GM19395 (cell line): ENCODE measurements around the gene STUM.
A peak's percentile ranks its signal among the peaks of the same experiment; 100 is the strongest.

Source experiments
- ATAC-seq: cut with Tn5 transposase; IDR thresholded peaks from one replicate; pipeline ENCODE4 v1.9.1; 2021; ENCODE audit warnings: mild to moderate bottlenecking, moderate library complexity; ENCODE audit not compliant: unreplicated experiment

Gene STUM

GRCh38 chr1:226649244-226649643 lies 100.7 kb downstream of the STUM start:
- ATAC-seq: no peak

DNA sequence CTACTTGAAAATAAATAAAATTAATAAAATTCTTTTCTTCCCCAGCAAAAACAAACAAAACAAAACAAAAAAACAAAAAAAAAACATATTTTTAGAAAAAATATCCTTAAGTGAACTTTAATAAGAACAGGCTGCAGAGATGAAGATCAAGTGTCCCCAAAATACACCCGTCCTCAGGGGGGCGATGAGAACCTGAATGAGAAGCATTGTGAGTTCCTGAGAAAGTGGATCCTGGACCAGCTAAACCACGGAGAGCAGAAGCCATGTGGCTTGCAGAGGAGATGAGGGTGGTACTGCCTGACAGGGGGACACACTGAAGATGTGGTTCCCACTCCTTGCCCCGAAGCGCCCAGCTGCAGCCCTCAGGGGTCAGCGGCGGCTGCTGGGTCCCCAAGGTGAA lies 101.2 kb downstream of the STUM start:
- ATAC-seq: no peak

DNA sequence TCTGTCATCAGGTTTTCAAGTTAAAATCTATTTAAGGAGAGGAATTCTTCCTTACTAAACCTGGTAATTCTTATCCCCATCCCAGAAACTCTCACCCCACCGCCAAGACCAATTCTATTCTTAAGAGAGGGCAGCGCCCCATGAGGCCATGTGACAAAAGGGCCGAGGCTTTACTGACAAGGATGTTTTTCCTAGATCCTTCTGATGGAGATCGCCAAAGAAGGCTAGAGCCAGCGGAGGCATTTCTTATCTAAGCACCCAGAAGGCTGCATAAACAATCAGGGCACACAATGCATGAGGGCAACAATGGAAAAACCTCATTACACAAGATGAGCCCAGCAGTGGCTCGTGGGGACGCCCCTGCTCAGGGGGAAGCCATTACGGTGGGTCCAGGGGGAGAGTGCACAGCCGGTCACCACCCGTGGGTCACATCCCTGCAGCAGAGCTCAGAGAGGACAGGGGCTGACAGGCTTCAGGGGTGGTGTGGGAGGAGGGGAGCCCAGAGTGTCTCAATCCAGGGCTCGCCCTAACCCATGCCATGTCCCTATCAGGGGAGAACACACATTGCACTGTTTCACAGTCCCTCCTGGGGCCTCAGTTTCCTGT lies 101.8 kb downstream of the STUM start:
- no peak for ATAC-seq

GRCh38 chr1:226651041-226651731 lies 102.6 kb downstream of the STUM start:
- ATAC-seq: no peak

- ATAC-seq: no peak
Measured at GRCh38 chr1:226651732-226652105, 103.2 kb downstream of the STUM start.

DNA sequence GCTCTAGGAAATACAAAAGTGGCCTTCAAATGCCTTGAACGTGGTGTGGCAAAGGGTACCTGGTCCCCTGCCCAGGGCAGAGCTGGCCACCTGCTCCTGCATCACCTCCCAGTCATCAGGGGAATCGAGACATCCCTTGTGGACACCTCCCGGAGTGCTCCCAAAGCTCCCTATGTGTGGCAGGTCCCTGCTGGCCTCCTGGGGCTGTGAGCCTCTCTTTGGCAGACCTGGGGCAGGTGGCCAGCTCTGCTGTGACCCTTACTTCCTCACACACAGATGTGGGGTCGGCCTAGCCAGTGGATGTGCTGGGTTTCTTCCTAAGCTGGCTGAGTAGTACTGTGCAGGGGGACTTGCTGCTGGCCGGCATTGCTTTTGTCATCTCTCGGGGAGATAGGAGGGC lies 104.0 kb downstream of the STUM start:
- ATAC-seq: no peak

- ATAC-seq: peak; percentile 79
Measured at GRCh38 chr1:226653311-226653921, 104.9 kb downstream of the STUM start.

- no peak for ATAC-seq
Measured at GRCh38 chr1:226654046-226654667, 105.6 kb downstream of the STUM start.

DNA sequence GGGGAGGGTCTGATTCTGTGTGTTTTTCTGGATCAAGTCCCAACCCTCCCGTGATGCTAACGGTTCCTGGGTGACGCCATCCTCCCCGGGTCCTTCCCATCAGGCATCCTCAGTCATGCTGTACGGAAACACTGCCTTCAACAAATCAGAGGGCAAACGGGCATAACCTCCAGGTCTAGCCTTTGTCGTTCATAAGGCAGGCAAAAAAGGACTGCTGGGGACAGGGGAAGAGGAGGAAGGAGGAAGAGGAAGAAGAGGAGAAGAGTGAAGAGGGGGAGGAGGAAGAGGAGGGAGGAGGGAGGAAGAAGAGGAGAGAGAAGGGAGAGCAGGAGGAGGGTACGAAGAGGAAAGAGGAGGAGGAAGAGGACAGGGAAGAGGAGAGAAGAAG lies 106.1 kb downstream of the STUM start:
- ATAC-seq: no peak

DNA sequence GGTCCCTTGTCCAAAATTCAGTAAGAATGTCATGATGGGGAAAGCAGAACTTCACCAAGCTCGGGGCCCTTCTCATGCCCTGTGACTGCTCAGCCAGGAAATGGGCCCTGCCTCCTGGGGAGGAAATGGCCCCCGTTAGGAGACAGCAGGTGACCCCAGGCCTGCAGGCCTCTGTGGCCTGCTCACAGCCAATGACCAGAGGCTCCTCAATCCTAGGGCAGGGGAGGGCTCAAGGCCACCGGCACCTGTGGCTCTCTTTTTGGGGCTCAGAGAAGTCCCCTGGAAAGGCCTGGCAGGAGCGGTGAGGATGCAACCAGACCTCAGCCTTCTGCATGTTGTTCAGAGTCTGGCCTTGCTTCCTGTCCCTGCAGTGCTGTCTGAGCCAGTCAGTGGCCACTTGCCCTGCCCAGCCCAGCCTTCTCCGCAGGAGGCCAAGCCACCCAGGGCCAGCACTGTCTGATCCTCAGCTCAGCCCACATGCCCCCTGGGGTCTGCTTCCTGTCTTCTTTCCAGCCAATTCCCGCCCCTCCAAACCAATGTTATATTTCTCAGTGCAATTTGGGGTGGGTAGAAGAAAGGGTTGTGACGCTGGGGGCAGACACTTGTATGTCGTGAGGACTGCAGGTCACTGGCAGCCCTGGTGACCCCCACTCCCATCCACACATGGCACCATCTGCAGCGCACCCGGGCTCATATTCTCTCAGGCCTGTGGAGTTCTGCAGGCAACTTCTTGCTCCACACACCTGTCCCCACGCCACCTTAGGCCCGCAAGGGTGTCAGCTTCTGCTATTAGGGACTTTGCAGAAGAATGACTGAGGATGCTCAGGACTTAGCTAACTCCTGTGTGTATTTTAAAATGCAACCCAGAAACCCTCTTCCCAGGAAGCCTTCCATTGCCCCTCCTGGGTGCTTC lies 106.9 kb downstream of the STUM start:
- ATAC-seq: no peak

- no peak for ATAC-seq
Measured at GRCh38 chr1:226656201-226656600, 107.6 kb downstream of the STUM start.

- no peak for ATAC-seq
Measured at GRCh38 chr1:226656601-226657277, 108.2 kb downstream of the STUM start.

GRCh38 chr1:226657895-226658545 lies 109.5 kb downstream of the STUM start:
- no peak for ATAC-seq

DNA sequence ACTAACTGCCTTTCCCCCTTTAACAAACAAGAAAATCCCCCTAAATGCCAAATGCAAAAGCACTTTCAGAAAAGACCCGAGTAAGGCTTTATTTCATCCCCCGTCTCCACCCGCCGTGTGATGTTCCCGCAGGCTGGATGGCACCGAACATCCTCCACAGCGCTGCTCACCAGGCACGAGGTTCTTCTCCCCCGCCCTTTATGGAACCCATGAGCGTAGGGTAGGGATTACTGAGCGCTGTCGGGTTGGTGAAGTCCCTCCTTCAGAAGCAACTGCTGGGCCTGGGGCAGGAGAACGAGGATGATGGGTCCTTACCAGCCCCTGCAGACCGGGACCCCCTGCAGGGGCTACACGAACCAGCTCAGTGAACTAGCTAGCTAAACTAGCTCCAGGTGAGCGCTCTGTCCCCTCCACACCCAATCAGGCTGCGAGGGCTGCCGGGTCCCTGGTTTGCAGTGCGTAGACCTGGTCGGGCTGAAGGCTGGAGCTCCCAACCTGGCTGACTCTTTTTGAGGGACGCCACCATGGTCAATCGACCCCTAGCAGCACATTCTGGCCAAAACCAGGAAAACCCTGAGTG lies 110.1 kb downstream of the STUM start:
- ATAC-seq: no peak
